Natural killer cell (primary cell): Measurements from ENCODE around the gene IGF1. TPM values are rescaled to one million over a fixed set of nuclear protein-coding genes. Genes with fewer than 3 reads are reported as not detected.

Source experiments
- ATAC-seq, 3 donors: fragments of 150-1000 bp in 2 of 3; fragments of 200-7000 bp in 1 of 3; cut with Tn5 transposase; 1 replicate in 1 of 3; 2 replicates in 2 of 3; pipeline ENCODE4 v1.10.0; 2021; ENCODE audit warnings: mild to moderate bottlenecking in 2 of 3, moderate library complexity in 2 of 3
- DNase-seq, 2 donors: peaks; one replicate each; pipeline versions ENCODE4 v3.0.0 to v3.0.0-alpha.2; 2013 to 2021; ENCODE audit warnings: mixed read lengths in 1 of 2
- H3K27ac ChIP-seq: one replicate; pipeline ENCODE4 v1.5.1; 2013; ENCODE audit warnings: mild to moderate bottlenecking, low read length
- H3K27me3 ChIP-seq: one replicate; pipeline ENCODE4 v1.6.1; 2013; ENCODE audit warnings: low read length; ENCODE audit not compliant: control insufficient read depth, insufficient read depth
- H3K36me3 ChIP-seq: one replicate; pipeline ENCODE4 v1.6.1; 2013; ENCODE audit warnings: low read length; ENCODE audit not compliant: control insufficient read depth, insufficient read depth
- H3K4me1 ChIP-seq: one replicate; pipeline ENCODE4 v1.6.1; 2013; ENCODE audit warnings: low read length; ENCODE audit not compliant: control insufficient read depth, insufficient read depth
- H3K4me3 ChIP-seq: one replicate; pipeline ENCODE4 v1.5.1; 2013; ENCODE audit warnings: low read length
- H3K9me3 ChIP-seq: one replicate; pipeline ENCODE4 v1.6.1; 2013; ENCODE audit warnings: low read length; ENCODE audit not compliant: control insufficient read depth, insufficient read depth
- H3K27ac Mint-ChIP-seq, 2 donors: one replicate each; pipeline ENCODE4 v1.8.0; 2022; ENCODE audit warnings: mild to moderate bottlenecking in 2 of 2, mixed read lengths in 2 of 2, moderate library complexity in 1 of 2
- H3K27me3 Mint-ChIP-seq, 2 donors: one replicate each; pipeline ENCODE4 v1.8.0; 2022; ENCODE audit warnings: low read depth in 2 of 2, mixed read lengths in 2 of 2
- H3K36me3 Mint-ChIP-seq: one replicate; pipeline ENCODE4 v1.8.0; 2022; ENCODE audit warnings: mixed read lengths
- H3K4me1 Mint-ChIP-seq, 2 donors: one replicate each; pipeline ENCODE4 v1.8.0; 2022; ENCODE audit warnings: mixed read lengths in 2 of 2
- H3K4me3 Mint-ChIP-seq: one replicate; pipeline ENCODE4 v1.8.0; 2022; ENCODE audit warnings: mild to moderate bottlenecking, moderate library complexity, mixed read lengths
- H3K9me3 Mint-ChIP-seq, 2 donors: one replicate each; pipeline ENCODE4 v1.8.0; 2022; ENCODE audit warnings: mixed read lengths in 2 of 2
- WGBS: methylation state at CpG from one replicate; pipeline ENCODE4 v1.1.7; 2013; ENCODE audit warnings: missing lambda C conversion rate; ENCODE audit not compliant: insufficient coverage; 5-methylcytosine and 5-hydroxymethylcytosine counted together
- intact Hi-C: fragments of 100-400 bp; cut with micrococcal nuclease; formaldehyde crosslinking; loops from one replicate; pipeline ENCODE4 v1.14.2; 2022
- total RNA-seq, 4 donors: library from RNA; stranded (reverse); fragments of 120-200 nt in 1 of 4; gene quantifications; one replicate each; pipeline versions ENCODE4 v1.2.3 to v1.2.4, GENCODE V29; 2013 to 2022
- TF ChIP-seq, protein P1 (sequence below): fragments of 200-600 bp; IDR thresholded peaks from one replicate; pipeline ENCODE4 v1.8.0; 2022; ENCODE audit warnings: antibody characterized with exemption

Gene IGF1
- total RNA-seq, 3 donors from 2014 or later (not counting 1 experiment from before 2014, with no cell fraction given): 0.48 TPM; not detected in 2

GRCh38 chr12:102408487-102409297, 71.7 kb downstream of the IGF1 start:
- Histone ChIP-seq H3K27me3 (no peaks in the 10 kb centered on the region), H3K36me3 (no peaks in the 10 kb centered on the region), H3K9me3 (no peaks in the 10 kb centered on the region), H3K4me1 (no peaks in the 10 kb centered on the region), H3K4me3 (no peak overlapping the region), H3K27ac (no peak overlapping the region)
- ATAC-seq (no peak), DNase-seq (no peak)
- TF ChIP-seq, protein P1, sequence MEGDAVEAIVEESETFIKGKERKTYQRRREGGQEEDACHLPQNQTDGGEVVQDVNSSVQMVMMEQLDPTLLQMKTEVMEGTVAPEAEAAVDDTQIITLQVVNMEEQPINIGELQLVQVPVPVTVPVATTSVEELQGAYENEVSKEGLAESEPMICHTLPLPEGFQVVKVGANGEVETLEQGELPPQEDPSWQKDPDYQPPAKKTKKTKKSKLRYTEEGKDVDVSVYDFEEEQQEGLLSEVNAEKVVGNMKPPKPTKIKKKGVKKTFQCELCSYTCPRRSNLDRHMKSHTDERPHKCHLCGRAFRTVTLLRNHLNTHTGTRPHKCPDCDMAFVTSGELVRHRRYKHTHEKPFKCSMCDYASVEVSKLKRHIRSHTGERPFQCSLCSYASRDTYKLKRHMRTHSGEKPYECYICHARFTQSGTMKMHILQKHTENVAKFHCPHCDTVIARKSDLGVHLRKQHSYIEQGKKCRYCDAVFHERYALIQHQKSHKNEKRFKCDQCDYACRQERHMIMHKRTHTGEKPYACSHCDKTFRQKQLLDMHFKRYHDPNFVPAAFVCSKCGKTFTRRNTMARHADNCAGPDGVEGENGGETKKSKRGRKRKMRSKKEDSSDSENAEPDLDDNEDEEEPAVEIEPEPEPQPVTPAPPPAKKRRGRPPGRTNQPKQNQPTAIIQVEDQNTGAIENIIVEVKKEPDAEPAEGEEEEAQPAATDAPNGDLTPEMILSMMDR: no peak
- H3K36me3 Mint-ChIP-seq: no peaks in the 10 kb centered on the region
- intact Hi-C loops: no loop called here
- 88% methylated on average over 2 of the region's 4 CpGs for WGBS
- no peaks in the 10 kb centered on the region for H3K27me3 Mint-ChIP-seq
- H3K27ac Mint-ChIP-seq: no peak overlapping the region
- peaks cover 0 to 3% of the 10 kb centered on the region in 2 donors for H3K9me3 Mint-ChIP-seq
- no peak overlapping the region for H3K4me3 Mint-ChIP-seq
- no peaks in the 10 kb centered on the region for H3K4me1 Mint-ChIP-seq

GRCh38 chr12:102407776-102408486, 72.4 kb downstream of the IGF1 start:
- Histone ChIP-seq H3K36me3 (no peaks in the 10 kb centered on the region), H3K4me1 (no peaks in the 10 kb centered on the region), H3K27me3 (no peaks in the 10 kb centered on the region), H3K9me3 (no peaks in the 10 kb centered on the region), H3K27ac (no peak overlapping the region), H3K4me3 (no peak overlapping the region)
- Mint-ChIP-seq H3K27ac (no peak overlapping the region), H3K4me1 (no peaks in the 10 kb centered on the region), H3K36me3 (no peaks in the 10 kb centered on the region), H3K9me3 (peaks cover 0 to 3% of the 10 kb centered on the region in 2 donors), H3K27me3 (no peaks in the 10 kb centered on the region), H3K4me3 (no peak overlapping the region)
- 80% methylated on average over 3 of the region's 3 CpGs for WGBS
- TF ChIP-seq, protein P1: no peak
- no peak for ATAC-seq
- DNase-seq: no peak
- intact Hi-C loops: no loop called here

GRCh38 chr12:102406033-102406584, 74.3 kb downstream of the IGF1 start:
- peaks cover 0 to 3% of the 10 kb centered on the region in 2 donors for H3K9me3 Mint-ChIP-seq
- no peak overlapping the region for H3K27ac ChIP-seq
- intact Hi-C loops: no loop called here
- H3K4me3 ChIP-seq: no peak overlapping the region
- no peaks in the 10 kb centered on the region for H3K27me3 ChIP-seq
- WGBS: 74% methylated on average over 7 of the region's 7 CpGs
- no peak overlapping the region for H3K27ac Mint-ChIP-seq
- no peaks in the 10 kb centered on the region for H3K36me3 ChIP-seq
- no peaks in the 10 kb centered on the region for H3K4me1 Mint-ChIP-seq
- DNase-seq (no peak), ATAC-seq (no peak)
- H3K4me1 ChIP-seq: no peaks in the 10 kb centered on the region
- no peaks in the 10 kb centered on the region for H3K36me3 Mint-ChIP-seq
- H3K4me3 Mint-ChIP-seq: no peak overlapping the region
- peaks cover 0 to 2% of the 10 kb centered on the region in 2 donors for H3K27me3 Mint-ChIP-seq
- no peaks in the 10 kb centered on the region for H3K9me3 ChIP-seq
- TF ChIP-seq, protein P1: no peak
